Measurements from ENCODE around the gene NPIPB8. TPM values are rescaled to one million over a fixed set of nuclear protein-coding genes. Genes with fewer than 3 reads are reported as not detected.

NPIPB8 gene
- total and polyA plus RNA-seq, 2 of the 13 experiments (the other 11 are each of a cell fraction or from before 2014, with no cell fraction given) = 0.49 to 2.3 TPM

DNA sequence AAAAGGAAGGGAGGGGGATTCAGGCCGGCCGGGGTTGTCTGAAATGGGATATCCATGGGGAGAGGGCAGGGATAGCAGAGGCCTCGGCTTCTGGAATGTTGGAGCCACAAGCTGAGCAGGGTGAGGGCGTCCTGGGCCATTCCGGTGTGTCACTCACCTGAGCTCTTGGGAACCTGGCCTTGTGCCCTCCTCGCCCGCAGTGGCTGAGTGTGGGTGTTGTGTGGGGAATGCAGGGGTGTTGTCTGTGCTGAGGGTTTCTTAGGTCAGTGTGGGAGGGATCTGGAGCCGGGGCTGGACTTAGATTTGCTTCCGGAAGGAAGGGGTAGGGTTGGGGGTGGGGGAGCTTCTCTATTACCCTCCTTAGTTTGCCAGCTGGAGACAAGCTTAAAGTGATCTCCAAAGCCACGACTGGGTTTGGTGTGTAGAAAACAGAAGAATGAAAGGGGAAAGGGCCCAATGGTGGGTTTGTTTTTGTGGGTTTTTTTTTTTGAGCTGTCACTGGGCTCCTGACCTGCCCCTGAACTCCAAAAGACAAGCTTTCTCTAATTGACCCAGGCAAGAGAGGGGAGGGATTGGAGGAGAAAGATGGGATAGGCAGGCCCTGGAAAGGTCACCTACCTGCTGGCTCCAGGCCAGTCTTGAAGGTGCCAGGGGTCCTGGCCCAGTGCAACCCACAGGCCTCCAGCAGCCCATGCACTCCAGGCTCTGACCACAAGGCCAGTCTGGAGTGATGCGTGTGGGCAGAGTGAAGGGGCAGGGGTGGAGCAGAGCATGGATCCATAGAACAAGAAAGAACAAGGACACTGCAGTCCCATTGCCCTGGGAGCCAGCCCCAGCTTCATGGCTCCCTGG, 40.8 kb upstream of the NPIPB8 start, which contains the start of gene SULT1A2 (continued):
- TF ChIP-seq, protein P1, sequence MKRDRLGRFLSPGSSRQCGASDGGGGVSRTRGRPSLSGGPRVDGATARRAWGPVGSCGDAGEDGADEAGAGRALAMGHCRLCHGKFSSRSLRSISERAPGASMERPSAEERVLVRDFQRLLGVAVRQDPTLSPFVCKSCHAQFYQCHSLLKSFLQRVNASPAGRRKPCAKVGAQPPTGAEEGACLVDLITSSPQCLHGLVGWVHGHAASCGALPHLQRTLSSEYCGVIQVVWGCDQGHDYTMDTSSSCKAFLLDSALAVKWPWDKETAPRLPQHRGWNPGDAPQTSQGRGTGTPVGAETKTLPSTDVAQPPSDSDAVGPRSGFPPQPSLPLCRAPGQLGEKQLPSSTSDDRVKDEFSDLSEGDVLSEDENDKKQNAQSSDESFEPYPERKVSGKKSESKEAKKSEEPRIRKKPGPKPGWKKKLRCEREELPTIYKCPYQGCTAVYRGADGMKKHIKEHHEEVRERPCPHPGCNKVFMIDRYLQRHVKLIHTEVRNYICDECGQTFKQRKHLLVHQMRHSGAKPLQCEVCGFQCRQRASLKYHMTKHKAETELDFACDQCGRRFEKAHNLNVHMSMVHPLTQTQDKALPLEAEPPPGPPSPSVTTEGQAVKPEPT (CRISPR knock-in tag; IDR thresholded peaks at IDR 0.05; ENCODE audit: low read depth) = no peak
- TF ChIP-seq ZBTB7A (CRISPR knock-in tag; IDR thresholded peaks at IDR 0.05) (peak; percentile 41; the same call in 1 of the 2 replicates), MBD4 (IDR thresholded peaks at IDR 0.05; ENCODE audit: borderline replicate concordance, low read length) (no peak), HCFC1 (IDR thresholded peaks at IDR 0.05; ENCODE audit: low read depth, low read length) (no peak), TAF1 (CRISPR knock-in tag; IDR thresholded peaks at IDR 0.05) (peak; percentile 25; the same call in 1 of the 2 replicates), ZNF446 (CRISPR knock-in tag; IDR thresholded peaks at IDR 0.05) (no peak), EZH2 (conservative IDR thresholded peaks at IDR 0.05; ENCODE audit: low read depth, low read length) (no peak), DMAP1 (CRISPR knock-in tag; IDR thresholded peaks at IDR 0.05) (0 out of 2 replicates have a peak, but pooled peaks have one; percentile 42), ZNF629 (CRISPR knock-in tag; conservative IDR thresholded peaks at IDR 0.05) (no peak; the same call in 1 of the 2 replicates), ZNF672 (CRISPR knock-in tag; IDR thresholded peaks at IDR 0.05) (no peak), CBFB (CRISPR knock-in tag; IDR thresholded peaks at IDR 0.05) (no peak), POLR2AphosphoS5 (IDR thresholded peaks at IDR 0.05; ENCODE audit: low read depth, low read length) (peak; percentile 95), IKZF1 (IDR thresholded peaks at IDR 0.05) (no peak), MTA1 (CRISPR knock-in tag; IDR thresholded peaks at IDR 0.05; ENCODE audit: borderline replicate concordance) (no peak), RNF2 (conservative IDR thresholded peaks at IDR 0.05; ENCODE audit: low read depth) (no peak)
- TF ChIP-seq, protein P2, sequence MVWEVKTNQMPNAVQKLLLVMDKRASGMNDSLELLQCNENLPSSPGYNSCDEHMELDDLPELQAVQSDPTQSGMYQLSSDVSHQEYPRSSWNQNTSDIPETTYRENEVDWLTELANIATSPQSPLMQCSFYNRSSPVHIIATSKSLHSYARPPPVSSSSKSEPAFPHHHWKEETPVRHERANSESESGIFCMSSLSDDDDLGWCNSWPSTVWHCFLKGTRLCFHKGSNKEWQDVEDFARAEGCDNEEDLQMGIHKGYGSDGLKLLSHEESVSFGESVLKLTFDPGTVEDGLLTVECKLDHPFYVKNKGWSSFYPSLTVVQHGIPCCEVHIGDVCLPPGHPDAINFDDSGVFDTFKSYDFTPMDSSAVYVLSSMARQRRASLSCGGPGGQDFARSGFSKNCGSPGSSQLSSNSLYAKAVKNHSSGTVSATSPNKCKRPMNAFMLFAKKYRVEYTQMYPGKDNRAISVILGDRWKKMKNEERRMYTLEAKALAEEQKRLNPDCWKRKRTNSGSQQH (CRISPR knock-in tag; IDR thresholded peaks at IDR 0.05; ENCODE audit: low read depth) = no peak
- TF ChIP-seq, protein P3, sequence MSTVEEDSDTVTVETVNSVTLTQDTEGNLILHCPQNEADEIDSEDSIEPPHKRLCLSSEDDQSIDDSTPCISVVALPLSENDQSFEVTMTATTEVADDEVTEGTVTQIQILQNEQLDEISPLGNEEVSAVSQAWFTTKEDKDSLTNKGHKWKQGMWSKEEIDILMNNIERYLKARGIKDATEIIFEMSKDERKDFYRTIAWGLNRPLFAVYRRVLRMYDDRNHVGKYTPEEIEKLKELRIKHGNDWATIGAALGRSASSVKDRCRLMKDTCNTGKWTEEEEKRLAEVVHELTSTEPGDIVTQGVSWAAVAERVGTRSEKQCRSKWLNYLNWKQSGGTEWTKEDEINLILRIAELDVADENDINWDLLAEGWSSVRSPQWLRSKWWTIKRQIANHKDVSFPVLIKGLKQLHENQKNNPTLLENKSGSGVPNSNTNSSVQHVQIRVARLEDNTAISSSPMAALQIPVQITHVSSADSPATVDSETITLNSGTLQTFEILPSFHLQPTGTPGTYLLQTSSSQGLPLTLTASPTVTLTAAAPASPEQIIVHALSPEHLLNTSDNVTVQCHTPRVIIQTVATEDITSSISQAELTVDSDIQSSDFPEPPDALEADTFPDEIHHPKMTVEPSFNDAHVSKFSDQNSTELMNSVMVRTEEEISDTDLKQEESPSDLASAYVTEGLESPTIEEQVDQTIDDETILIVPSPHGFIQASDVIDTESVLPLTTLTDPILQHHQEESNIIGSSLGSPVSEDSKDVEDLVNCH (CRISPR knock-in tag; IDR thresholded peaks at IDR 0.05) = no peak
- TF ChIP-seq, protein P4, sequence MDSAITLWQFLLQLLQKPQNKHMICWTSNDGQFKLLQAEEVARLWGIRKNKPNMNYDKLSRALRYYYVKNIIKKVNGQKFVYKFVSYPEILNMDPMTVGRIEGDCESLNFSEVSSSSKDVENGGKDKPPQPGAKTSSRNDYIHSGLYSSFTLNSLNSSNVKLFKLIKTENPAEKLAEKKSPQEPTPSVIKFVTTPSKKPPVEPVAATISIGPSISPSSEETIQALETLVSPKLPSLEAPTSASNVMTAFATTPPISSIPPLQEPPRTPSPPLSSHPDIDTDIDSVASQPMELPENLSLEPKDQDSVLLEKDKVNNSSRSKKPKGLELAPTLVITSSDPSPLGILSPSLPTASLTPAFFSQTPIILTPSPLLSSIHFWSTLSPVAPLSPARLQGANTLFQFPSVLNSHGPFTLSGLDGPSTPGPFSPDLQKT (CRISPR knock-in tag; IDR thresholded peaks at IDR 0.05; ENCODE audit: borderline replicate concordance) = no peak
- TF ChIP-seq, protein P5, sequence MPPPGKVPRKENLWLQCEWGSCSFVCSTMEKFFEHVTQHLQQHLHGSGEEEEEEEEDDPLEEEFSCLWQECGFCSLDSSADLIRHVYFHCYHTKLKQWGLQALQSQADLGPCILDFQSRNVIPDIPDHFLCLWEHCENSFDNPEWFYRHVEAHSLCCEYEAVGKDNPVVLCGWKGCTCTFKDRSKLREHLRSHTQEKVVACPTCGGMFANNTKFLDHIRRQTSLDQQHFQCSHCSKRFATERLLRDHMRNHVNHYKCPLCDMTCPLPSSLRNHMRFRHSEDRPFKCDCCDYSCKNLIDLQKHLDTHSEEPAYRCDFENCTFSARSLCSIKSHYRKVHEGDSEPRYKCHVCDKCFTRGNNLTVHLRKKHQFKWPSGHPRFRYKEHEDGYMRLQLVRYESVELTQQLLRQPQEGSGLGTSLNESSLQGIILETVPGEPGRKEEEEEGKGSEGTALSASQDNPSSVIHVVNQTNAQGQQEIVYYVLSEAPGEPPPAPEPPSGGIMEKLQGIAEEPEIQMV (CRISPR knock-in tag; IDR thresholded peaks at IDR 0.05; ENCODE audit: low read depth) = no peak

Measured in HepG2 (cell line).